Measurements from ENCODE around the gene C1R.

DNA sequence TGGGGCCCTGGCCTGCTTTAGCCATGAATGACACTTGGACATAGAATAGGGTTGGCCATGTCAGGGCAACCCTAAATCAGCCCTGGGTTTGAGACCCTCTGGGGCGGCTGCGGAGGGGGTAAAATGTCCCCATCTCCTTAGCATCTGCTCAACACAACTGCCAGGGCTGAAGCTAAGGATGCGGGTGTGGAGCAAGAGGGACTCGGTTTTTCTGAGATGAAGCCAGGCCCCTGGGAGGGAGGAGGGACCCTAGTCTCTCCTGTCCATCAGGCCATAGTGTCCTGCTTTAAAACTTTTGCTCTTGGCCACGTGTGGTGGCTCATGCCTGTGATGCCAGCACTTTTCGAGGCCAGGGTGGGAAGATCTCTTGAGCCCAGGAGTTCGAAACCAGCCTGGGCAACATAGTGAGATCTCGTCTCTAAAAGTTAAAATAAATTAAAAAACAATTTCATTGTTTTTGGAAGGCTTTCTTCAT lies 778 bp upstream of the C1R start:
- TF ChIP-seq, protein P1, sequence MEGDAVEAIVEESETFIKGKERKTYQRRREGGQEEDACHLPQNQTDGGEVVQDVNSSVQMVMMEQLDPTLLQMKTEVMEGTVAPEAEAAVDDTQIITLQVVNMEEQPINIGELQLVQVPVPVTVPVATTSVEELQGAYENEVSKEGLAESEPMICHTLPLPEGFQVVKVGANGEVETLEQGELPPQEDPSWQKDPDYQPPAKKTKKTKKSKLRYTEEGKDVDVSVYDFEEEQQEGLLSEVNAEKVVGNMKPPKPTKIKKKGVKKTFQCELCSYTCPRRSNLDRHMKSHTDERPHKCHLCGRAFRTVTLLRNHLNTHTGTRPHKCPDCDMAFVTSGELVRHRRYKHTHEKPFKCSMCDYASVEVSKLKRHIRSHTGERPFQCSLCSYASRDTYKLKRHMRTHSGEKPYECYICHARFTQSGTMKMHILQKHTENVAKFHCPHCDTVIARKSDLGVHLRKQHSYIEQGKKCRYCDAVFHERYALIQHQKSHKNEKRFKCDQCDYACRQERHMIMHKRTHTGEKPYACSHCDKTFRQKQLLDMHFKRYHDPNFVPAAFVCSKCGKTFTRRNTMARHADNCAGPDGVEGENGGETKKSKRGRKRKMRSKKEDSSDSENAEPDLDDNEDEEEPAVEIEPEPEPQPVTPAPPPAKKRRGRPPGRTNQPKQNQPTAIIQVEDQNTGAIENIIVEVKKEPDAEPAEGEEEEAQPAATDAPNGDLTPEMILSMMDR (IDR thresholded peaks at IDR 0.05; ENCODE audit: low read length), result no peak
- no peak for TF ChIP-seq EZH2phosphoT487 (IDR thresholded peaks at IDR 0.05; ENCODE audit: low read length)

All from MM.1S (cell line).